Upper lobe of left lung (tissue), 6 donors: ENCODE data around the gene OLIG3. TPM values are rescaled to one million over a fixed set of nuclear protein-coding genes. Genes with fewer than 3 reads are reported as not detected.

Experiments used
- ATAC-seq, 2 donors: fragments of 200-7000 bp; cut with Tn5 transposase; one replicate each; pipeline ENCODE4 v1.9.1; 2022; ENCODE audit warnings: mild to moderate bottlenecking in 2 of 2, moderate library complexity in 2 of 2; ENCODE audit not compliant: low FRiP score in 2 of 2
- DNase-seq, 2 donors: peaks; one replicate each; pipeline ENCODE4 v3.0.0-alpha.2; 2019 to 2020
- H3K27ac ChIP-seq, 4 donors: fragments of 200-600 bp; sonication (generic); one replicate each; pipeline ENCODE4 v1.5.1; 2016 to 2019
- H3K27me3 ChIP-seq, 4 donors: fragments of 200-600 bp; sonication (generic); one replicate each; pipeline ENCODE4 v1.5.1; 2017 to 2019
- H3K36me3 ChIP-seq, 4 donors: fragments of 200-600 bp; sonication (generic); one replicate each; pipeline ENCODE4 v1.5.1; 2016 to 2019
- H3K4me1 ChIP-seq, 4 donors: fragments of 200-600 bp; sonication (generic); one replicate each; pipeline ENCODE4 v1.5.1; 2018 to 2019
- H3K4me3 ChIP-seq, 4 donors: fragments of 200-600 bp; sonication (generic); one replicate each; pipeline ENCODE4 v1.5.1; 2017 to 2019; ENCODE audit warnings: mild to moderate bottlenecking in 2 of 4, moderate library complexity in 1 of 4
- H3K9me3 ChIP-seq, 4 donors: fragments of 200-600 bp; sonication (generic); one replicate each; pipeline ENCODE4 v1.5.1; 2018 to 2019
- CTCF ChIP-seq, 6 experiments: fragments of 450-650 bp in 4 of 6; fragments of 200-600 bp in 2 of 6; sonication (generic) in 2 of 6; IDR thresholded peaks; one replicate each; pipeline ENCODE4 v1.5.1; 2016 to 2019; ENCODE audit warnings: antibody characterized with exemption in 6 of 6
- EP300 ChIP-seq, 4 donors: sonication (generic); formaldehyde crosslinking; IDR thresholded peaks; one replicate each; pipeline ENCODE4 v1.5.1; 2017; ENCODE audit warnings: antibody characterized with exemption in 4 of 4, control low read depth in 2 of 4
- POLR2A ChIP-seq, 4 donors: fragments of 450-650 bp; IDR thresholded peaks; one replicate each; pipeline ENCODE4 v1.5.1; 2016 to 2017; ENCODE audit warnings: antibody characterized with exemption in 4 of 4, mild to moderate bottlenecking in 2 of 4
- POLR2AphosphoS5 ChIP-seq, 2 donors: sonication (generic); formaldehyde crosslinking; IDR thresholded peaks; one replicate each; pipeline ENCODE4 v1.5.1; 2017; ENCODE audit warnings: antibody characterized with exemption in 2 of 2
- WGBS, 2 donors: methylation state at CpG; one replicate each; pipeline ENCODE4 v1.1.5; 2017 to 2018; 5-methylcytosine and 5-hydroxymethylcytosine counted together
- total RNA-seq, 6 donors: library from RNA; depleted of rRNA in 4 of 6; stranded (reverse); fragments of >200 nt in 4 of 6; gene quantifications; one replicate each; pipeline versions ENCODE4 v1.1.0 to v1.2.1, GENCODE V29; 2016 to 2021
- donor health status: DM: no; HTN: no; CAD: no; lungs with moderate emphysema.
- donor health status: DM: no; HTN: yes; CAD: no; lungs with severe emphysema.

Gene OLIG3
- total RNA-seq, 6 donors from 2014 or later: not detected

GRCh38 chr6:137490006-137490905 is 3.9 kb downstream of the OLIG3 start:
- DNase-seq (no peak), ATAC-seq (no peak)
- H3K4me3 ChIP-seq: peak overlapping the region in 1 of 4 donors; percentile 4
- H3K27me3 ChIP-seq: peaks cover 0 to 86% (median 51%) of the 10 kb centered on the region in 4 donors
- no peaks in the 10 kb centered on the region for H3K36me3 ChIP-seq
- 28% methylated on average over 19 of the region's 19 CpGs for WGBS, 2 donors
- TF ChIP-seq POLR2A (IDR thresholded peaks at IDR 0.05) (no peak), CTCF (IDR thresholded peaks at IDR 0.05) (no peak)
- no peak overlapping the region for H3K27ac ChIP-seq
- peaks cover 30 to 47% (median 33%) of the 10 kb centered on the region in 4 donors for H3K4me1 ChIP-seq
- no peaks in the 10 kb centered on the region for H3K9me3 ChIP-seq

- H3K27me3 ChIP-seq: peaks cover 0 to 77% (median 46%) of the 10 kb centered on the region in 4 donors
- ATAC-seq: peak in 1 of 2 donors; percentile 21
- WGBS, 2 donors: 12 to 13% methylated on average over 23 to 46 of the region's 47 CpGs
Observed at GRCh38 chr6:137489046-137490005, 4.9 kb downstream of the OLIG3 start.

GRCh38 chr6:137488150-137489045 is 5.8 kb downstream of the OLIG3 start:
- TF ChIP-seq POLR2A (IDR thresholded peaks at IDR 0.05) (no peak), CTCF (IDR thresholded peaks at IDR 0.05) (no peak), EP300 (IDR thresholded peaks at IDR 0.05) (no peak), POLR2AphosphoS5 (IDR thresholded peaks at IDR 0.05) (no peak)
- Histone ChIP-seq H3K9me3 (no peaks in the 10 kb centered on the region), H3K4me1 (peaks cover 23 to 34% (median 27%) of the 10 kb centered on the region in 4 donors), H3K36me3 (no peaks in the 10 kb centered on the region), H3K27ac (no peak overlapping the region), H3K4me3 (peak overlapping the region in 2 of 4 donors; percentile 7 to 18), H3K27me3 (peaks cover 0 to 68% (median 37%) of the 10 kb centered on the region in 4 donors)
- ATAC-seq (peak; percentile 13 to 30), DNase-seq (peak in 1 of 2 donors; percentile 84)
- WGBS, 2 donors: 6 to 7% methylated on average over 16 to 57 of the region's 73 CpGs

More at GRCh38 chr6:137489046-137490005, 4.9 kb downstream of the OLIG3 start:
- TF ChIP-seq POLR2AphosphoS5 (IDR thresholded peaks at IDR 0.05) (no peak), EP300 (IDR thresholded peaks at IDR 0.05) (no peak), POLR2A (IDR thresholded peaks at IDR 0.05) (no peak), CTCF (IDR thresholded peaks at IDR 0.05) (no peak)
- peak; percentile 42 to 64 for DNase-seq
- Histone ChIP-seq H3K9me3 (no peaks in the 10 kb centered on the region), H3K4me1 (peaks cover 24 to 44% (median 31%) of the 10 kb centered on the region in 4 donors), H3K27ac (no peak overlapping the region), H3K36me3 (no peaks in the 10 kb centered on the region), H3K4me3 (peak overlapping the region in 2 of 4 donors; percentile 13 to 18)

- peaks cover 0 to 62% (median 32%) of the 10 kb centered on the region in 4 donors for H3K27me3 ChIP-seq
- no peak for DNase-seq
- H3K27ac ChIP-seq: no peak overlapping the region
- H3K9me3 ChIP-seq: no peaks in the 10 kb centered on the region
- peak in 1 of 2 donors; percentile 17 for ATAC-seq
- H3K36me3 ChIP-seq: no peaks in the 10 kb centered on the region
- WGBS, 2 donors: 0 to 7% methylated on average over 1 to 11 of the region's 11 CpGs
- no peak for TF ChIP-seq CTCF (IDR thresholded peaks at IDR 0.05)
- no peak for TF ChIP-seq POLR2AphosphoS5 (IDR thresholded peaks at IDR 0.05)
- no peak for TF ChIP-seq POLR2A (IDR thresholded peaks at IDR 0.05)
- no peak for TF ChIP-seq EP300 (IDR thresholded peaks at IDR 0.05)
- H3K4me3 ChIP-seq: no peak overlapping the region
- peaks cover 17 to 28% (median 22%) of the 10 kb centered on the region in 4 donors for H3K4me1 ChIP-seq
Observed at GRCh38 chr6:137487869-137488149, 6.4 kb downstream of the OLIG3 start.
